Fibroblast of lung (primary cell): ENCODE results near the gene GPN1.

ENCODE experiments used
- CTCF ChIP-seq, 2 donors: IDR thresholded peaks in 1 of 2; conservative IDR thresholded peaks in 1 of 2; 1 replicate in 1 of 2; 2 replicates in 1 of 2; pipeline ENCODE4 v1.5.1; 2011 to 2012; ENCODE audit warnings: low read length in 2 of 2, control low read depth in 1 of 2, inconsistent platforms in 1 of 2, low read depth in 1 of 2, mild to moderate bottlenecking in 1 of 2
- EZH2 ChIP-seq: IDR thresholded peaks from 2 replicates; pipeline ENCODE4 v1.5.1; 2012; ENCODE audit warnings: low read length, control low read depth, mild to moderate bottlenecking; ENCODE audit errors: missing control alignments

- TF ChIP-seq CTCF (conservative IDR thresholded peaks at IDR 0.05 in 1 of 2, IDR thresholded peaks at IDR 0.05 in 1 of 2; ENCODE audit: low read depth in 1 of 2, low read length in 2 of 2) = no peak
- no peak for TF ChIP-seq EZH2
Measured at GRCh38 chr2:27584597-27584996, 44.3 kb upstream of the GPN1 start.
